Caki2 (cell line): ENCODE measurements around the gene DPP3. TPM values are rescaled to one million over a fixed set of nuclear protein-coding genes. Genes with fewer than 3 reads are reported as not detected.
"Not testable (repeated sequence)": the region's sequence is repeated elsewhere in the genome, so short reads cannot be mapped to it uniquely, and the experiment has no call there.

Experiments
- DNase-seq: peaks from one replicate; pipeline ENCODE4 v3.0.0-alpha.2; 2015; ENCODE audit warnings: low read depth
- in situ Hi-C: cut with HindIII; loops from 2 replicates; pipeline ENCODE4 v1.10.0; 2016; ENCODE audit warnings: low sequenced_read_pairs, low pct_unique_long_range_greater_than_20kb, mixed read lengths
- total RNA-seq: library from RNA; depleted of rRNA; stranded (reverse); fragments of >200 nt; shearing (Covaris generic); gene quantifications from 2 replicates; pipeline ENCODE4 v1.2.3, GENCODE V29; 2014; ENCODE audit warnings: low replicate concordance

DPP3 gene
- total RNA-seq, 1 experiment from 2014 or later = 59.9 TPM

- no peak for DNase-seq
- in situ Hi-C loops = no loop called here
Observed at GRCh38 chr11:66462010-66462409, 18.2 kb upstream of the DPP3 start.

GRCh38 chr11:66462911-66463310 is 17.3 kb upstream of the DPP3 start:
- in situ Hi-C loops = no loop called here
- DNase-seq = no peak

- DNase-seq, in situ Hi-C loops: not testable (repeated sequence)
Observed at GRCh38 chr11:66464116-66464515, 16.1 kb upstream of the DPP3 start.

- no peak for DNase-seq
- in situ Hi-C loops = no loop called here
Observed at GRCh38 chr11:66464916-66465315, 15.3 kb upstream of the DPP3 start.

- in situ Hi-C loops = no loop called here
- DNase-seq = no peak
Observed at GRCh38 chr11:66465373-66466224, 14.6 kb upstream of the DPP3 start.

- in situ Hi-C loops = no loop called here
- DNase-seq = peak; percentile 76
Observed at GRCh38 chr11:66466225-66467033, 13.8 kb upstream of the DPP3 start, which contains the start of gene PELI3. Gene PELI3 (plus strand): TSS chr11:66466905. CDS start chr11:66468129, 1,224 bp downstream.

- in situ Hi-C loops = no loop called here
- DNase-seq = peak; percentile 23
Observed at GRCh38 chr11:66467034-66467659, 13.1 kb upstream of the DPP3 start.

- DNase-seq = peak; percentile 5
- in situ Hi-C loops = no loop called here
Observed at GRCh38 chr11:66467756-66468155, 12.5 kb upstream of the DPP3 start.

- in situ Hi-C loops = no loop called here
- DNase-seq = no peak
Observed at GRCh38 chr11:66468691-66469090, 11.5 kb upstream of the DPP3 start.

- DNase-seq = no peak
- in situ Hi-C loops = no loop called here
Observed at GRCh38 chr11:66469441-66469840, 10.8 kb upstream of the DPP3 start.

- in situ Hi-C loops = no loop called here
- DNase-seq = no peak
Observed at GRCh38 chr11:66470015-66470414, 10.2 kb upstream of the DPP3 start.

GRCh38 chr11:66471142-66471541 is 9.1 kb upstream of the DPP3 start:
- no peak for DNase-seq
- in situ Hi-C loops = no loop called here

GRCh38 chr11:66472054-66472453 is 8.2 kb upstream of the DPP3 start:
- in situ Hi-C loops = no loop called here

GRCh38 chr11:66473167-66473566 is 7.1 kb upstream of the DPP3 start:
- DNase-seq = no peak
- in situ Hi-C loops = no loop called here

More at GRCh38 chr11:66472054-66472453, 8.2 kb upstream of the DPP3 start:
- no peak for DNase-seq

- in situ Hi-C loops = no loop called here
- DNase-seq = no peak
Observed at GRCh38 chr11:66473608-66474515, 6.4 kb upstream of the DPP3 start.

GRCh38 chr11:66475349-66476172 is 4.7 kb upstream of the DPP3 start:
- in situ Hi-C loops = no loop called here
- DNase-seq = no peak

- DNase-seq = no peak
- in situ Hi-C loops = no loop called here
Observed at GRCh38 chr11:66476173-66476840, 3.9 kb upstream of the DPP3 start.
